DOHH2 (cell line): ENCODE measurements around the gene KLHL40.

ENCODE experiments used
- H3F3A ChIP-seq: fragments of 200-600 bp; sonication (generic), shearing (Covaris generic); 2 replicates; pipeline ENCODE4 v1.6.0; 2016; ENCODE audit warnings: antibody characterized with exemption, mild to moderate bottlenecking; ENCODE audit not compliant: control insufficient read depth, insufficient read depth
- H3K27ac ChIP-seq: fragments of 200-600 bp; sonication (generic); 2 replicates; pipeline ENCODE4 v1.5.1; 2014; ENCODE audit warnings: low read depth, mild to moderate bottlenecking, low read length, moderate library complexity
- H3K27me3 ChIP-seq: fragments of 200-600 bp; sonication (generic); 2 replicates; pipeline ENCODE4 v1.6.1; 2014; ENCODE audit warnings: mild to moderate bottlenecking, low read length, mixed read lengths; ENCODE audit not compliant: control insufficient read depth
- H3K36me3 ChIP-seq: fragments of 200-600 bp; sonication (generic); 2 replicates; pipeline ENCODE4 v1.6.1; 2014; ENCODE audit warnings: mild to moderate bottlenecking, low read length, moderate library complexity, mixed read lengths; ENCODE audit not compliant: control insufficient read depth
- H3K4me1 ChIP-seq: fragments of 200-600 bp; sonication (generic); 2 replicates; pipeline ENCODE4 v1.6.1; 2014; ENCODE audit warnings: mild to moderate bottlenecking, low read length, mixed read lengths; ENCODE audit not compliant: control insufficient read depth
- H3K4me2 ChIP-seq: fragments of 200-600 bp; sonication (generic); 2 replicates; pipeline ENCODE4 v1.6.0; 2014; ENCODE audit warnings: mild to moderate bottlenecking, low read length, moderate library complexity
- H3K4me3 ChIP-seq: fragments of 200-600 bp; sonication (generic); 2 replicates; pipeline ENCODE4 v1.5.1; 2014; ENCODE audit warnings: mild to moderate bottlenecking, low read length, mixed read lengths
- H3K79me2 ChIP-seq: fragments of 200-600 bp; sonication (generic); 2 replicates; pipeline ENCODE4 v1.6.1; 2014; ENCODE audit warnings: mild to moderate bottlenecking, low read length, mixed read lengths; ENCODE audit not compliant: control insufficient read depth
- H3K9me2 ChIP-seq: fragments of 200-600 bp; sonication (generic); replicated peaks from 2 replicates; pipeline ENCODE4 v1.6.1; 2014; ENCODE audit warnings: mild to moderate bottlenecking, low read length, mixed read lengths; ENCODE audit not compliant: control insufficient read depth
- H3K9me3 ChIP-seq: fragments of 200-600 bp; sonication (generic); 2 replicates; pipeline ENCODE4 v1.6.1; 2014; ENCODE audit warnings: antibody characterized with exemption, low read length, mixed read lengths; ENCODE audit not compliant: control insufficient read depth, insufficient read depth
- H4K20me1 ChIP-seq: fragments of 200-600 bp; sonication (generic); 2 replicates; pipeline ENCODE4 v1.6.0; 2014; ENCODE audit warnings: low read depth, mild to moderate bottlenecking, antibody characterized with exemption, low read length, moderate library complexity; ENCODE audit not compliant: control insufficient read depth, insufficient read depth
- CTCF ChIP-seq: fragments of 200-600 bp; sonication (generic); IDR thresholded peaks from one replicate; pipeline ENCODE4 v1.5.1; 2014; ENCODE audit warnings: antibody characterized with exemption, mild to moderate bottlenecking, low read depth, low read length; ENCODE audit not compliant: poor library complexity, severe bottlenecking
- EZH2phosphoT487 ChIP-seq: fragments of 200-600 bp; sonication (generic); IDR thresholded peaks from 2 replicates; pipeline ENCODE4 v1.6.1; 2017; ENCODE audit warnings: borderline replicate concordance, mild to moderate bottlenecking, antibody characterized with exemption, low read length, moderate library complexity, mixed read lengths

The KLHL40 gene

GRCh38 chr3:42707620-42708355 is 22.5 kb downstream of the KLHL40 start:
- Histone ChIP-seq H3K79me2 (no peaks in the 10 kb centered on the region), H3K27ac (no peak overlapping the region)

GRCh38 chr3:42708611-42709151 is 23.3 kb downstream of the KLHL40 start:
- no peak overlapping the region for H3K4me2 ChIP-seq
- peaks cover 18% of the 10 kb centered on the region for H3K4me1 ChIP-seq
- no peaks in the 10 kb centered on the region for H3K79me2 ChIP-seq
- no peaks in the 10 kb centered on the region for H3F3A ChIP-seq
- H3K27ac ChIP-seq: no peak overlapping the region
- no peaks in the 10 kb centered on the region for H3K36me3 ChIP-seq
- no peak for TF ChIP-seq EZH2phosphoT487
- no peak for TF ChIP-seq CTCF
- H4K20me1 ChIP-seq: no peaks in the 10 kb centered on the region
- H3K9me3 ChIP-seq: no peaks in the 10 kb centered on the region
- H3K9me2 ChIP-seq: no peaks in the 10 kb centered on the region
- no peaks in the 10 kb centered on the region for H3K27me3 ChIP-seq
- H3K4me3 ChIP-seq: no peak overlapping the region

More at GRCh38 chr3:42707620-42708355, 22.5 kb downstream of the KLHL40 start:
- H3K9me3 ChIP-seq: no peaks in the 10 kb centered on the region
- no peaks in the 10 kb centered on the region for H3K27me3 ChIP-seq
- no peaks in the 10 kb centered on the region for H3K36me3 ChIP-seq
- no peaks in the 10 kb centered on the region for H3K9me2 ChIP-seq
- H3K4me2 ChIP-seq: no peak overlapping the region
- no peak overlapping the region for H3K4me3 ChIP-seq
- peaks cover 10% of the 10 kb centered on the region for H3K4me1 ChIP-seq
- no peaks in the 10 kb centered on the region for H3F3A ChIP-seq
- no peaks in the 10 kb centered on the region for H4K20me1 ChIP-seq
- no peak for TF ChIP-seq CTCF
- TF ChIP-seq EZH2phosphoT487: no peak

- peaks cover 28% of the 10 kb centered on the region for H3K4me1 ChIP-seq
- TF ChIP-seq CTCF (no peak), EZH2phosphoT487 (no peak)
- no peaks in the 10 kb centered on the region for H3F3A ChIP-seq
- no peaks in the 10 kb centered on the region for H3K36me3 ChIP-seq
- H3K27me3 ChIP-seq: no peaks in the 10 kb centered on the region
- no peaks in the 10 kb centered on the region for H3K9me2 ChIP-seq
- H3K4me2 ChIP-seq: no peak overlapping the region
- no peak overlapping the region for H3K27ac ChIP-seq
- no peaks in the 10 kb centered on the region for H4K20me1 ChIP-seq
- H3K9me3 ChIP-seq: no peaks in the 10 kb centered on the region
- no peak overlapping the region for H3K4me3 ChIP-seq
- H3K79me2 ChIP-seq: no peaks in the 10 kb centered on the region
Measured at GRCh38 chr3:42709621-42710020, 24.3 kb downstream of the KLHL40 start.
